Endometrium (tissue), 2 donors: ENCODE data around the gene PTDSS2.
"Not testable (repeated sequence)": the region's sequence is repeated elsewhere in the genome, so short reads cannot be mapped to it uniquely, and the experiment has no call there.

Experiments
- FAIRE-seq: peaks from 2 replicates; lab custom pipeline; 2012; peaks lifted over from hg19 to GRCh38; lab: Jason Lieb, UNC
- donor health status: control.
- donor health status: control.

The PTDSS2 gene

GRCh38 chr11:449889-450808 is at the start of gene PTDSS2:
Gene PTDSS2, plus strand, starts transcription at chr11:450279. Its CDS starts 177 bp downstream, at chr11:450456.
- FAIRE-seq = no peak

GRCh38 chr11:401196-401595 is 48.9 kb upstream of the PTDSS2 start:
- not testable (repeated sequence) for FAIRE-seq

- no peak for FAIRE-seq
Observed at GRCh38 chr11:403021-403760, 46.9 kb upstream of the PTDSS2 start.

- FAIRE-seq = no peak
Observed at GRCh38 chr11:403761-404431, 46.2 kb upstream of the PTDSS2 start.

- no peak for FAIRE-seq
Observed at GRCh38 chr11:404551-405264, 45.4 kb upstream of the PTDSS2 start.

- no peak for FAIRE-seq
Observed at GRCh38 chr11:405323-405953, 44.6 kb upstream of the PTDSS2 start.

GRCh38 chr11:405954-406795 is 43.9 kb upstream of the PTDSS2 start:
- no peak for FAIRE-seq

- no peak for FAIRE-seq
Observed at GRCh38 chr11:406796-407650, 43.1 kb upstream of the PTDSS2 start.

GRCh38 chr11:407651-408123 is 42.4 kb upstream of the PTDSS2 start:
- no peak for FAIRE-seq

- no peak for FAIRE-seq
Observed at GRCh38 chr11:408154-409007, 41.7 kb upstream of the PTDSS2 start.

- FAIRE-seq = no peak
Observed at GRCh38 chr11:409008-409599, 41.0 kb upstream of the PTDSS2 start.

GRCh38 chr11:409600-410483 is 40.2 kb upstream of the PTDSS2 start:
- FAIRE-seq = no peak

GRCh38 chr11:410711-411110 is 39.4 kb upstream of the PTDSS2 start:
- FAIRE-seq = not testable (repeated sequence)

- FAIRE-seq = not testable (repeated sequence)
Observed at GRCh38 chr11:411520-411919, 38.6 kb upstream of the PTDSS2 start.

- FAIRE-seq = no peak
Observed at GRCh38 chr11:412641-413119, 37.4 kb upstream of the PTDSS2 start.

GRCh38 chr11:413120-414081 is 36.7 kb upstream of the PTDSS2 start:
- FAIRE-seq = no peak
